Measurements from ENCODE around the gene BSDC1. TPM values are rescaled to one million over a fixed set of nuclear protein-coding genes. Genes with fewer than 3 reads are reported as not detected.

The BSDC1 gene
- total and polyA plus RNA-seq, 2 experiments from 2014 or later = 22.7 to 50.7 TPM

DNA sequence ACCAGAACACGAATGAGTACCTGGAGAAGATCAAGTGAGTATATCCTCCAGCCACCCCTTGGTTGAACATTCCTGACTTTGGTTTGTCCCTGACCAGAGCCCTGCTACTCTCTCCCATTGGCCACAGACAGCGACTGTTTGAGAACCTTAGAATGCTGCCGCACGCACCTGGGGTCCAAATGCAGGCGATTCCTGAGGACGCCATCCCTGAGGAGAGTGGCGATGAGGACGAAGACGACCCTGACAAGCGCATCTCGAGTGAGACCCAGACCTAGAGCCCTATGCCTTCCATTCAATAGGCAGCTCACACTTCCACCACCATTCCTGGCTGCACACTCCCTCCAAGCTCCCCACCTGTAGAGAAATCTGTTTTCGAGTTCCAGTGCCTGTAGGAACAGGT lies 62.7 kb downstream of the BSDC1 start:
- H3K4me2 ChIP-seq = no peak overlapping the region
- H3K27me3 ChIP-seq (ENCODE audit: insufficient read depth) = peaks cover under 1% of the 10 kb centered on the region; the same call in 1 of the 2 replicates
- peaks cover 5% of the 10 kb centered on the region for H3K36me3 ChIP-seq (ENCODE audit: insufficient read depth)
- no peak overlapping the region for H2AFZ ChIP-seq
- peaks cover 27% of the 10 kb centered on the region for H3K4me1 ChIP-seq (ENCODE audit: insufficient read depth)
- peaks cover 18% of the 10 kb centered on the region for H3K79me2 ChIP-seq (replicated peaks; ENCODE audit: insufficient read depth)
- TF ChIP-seq, protein P1, sequence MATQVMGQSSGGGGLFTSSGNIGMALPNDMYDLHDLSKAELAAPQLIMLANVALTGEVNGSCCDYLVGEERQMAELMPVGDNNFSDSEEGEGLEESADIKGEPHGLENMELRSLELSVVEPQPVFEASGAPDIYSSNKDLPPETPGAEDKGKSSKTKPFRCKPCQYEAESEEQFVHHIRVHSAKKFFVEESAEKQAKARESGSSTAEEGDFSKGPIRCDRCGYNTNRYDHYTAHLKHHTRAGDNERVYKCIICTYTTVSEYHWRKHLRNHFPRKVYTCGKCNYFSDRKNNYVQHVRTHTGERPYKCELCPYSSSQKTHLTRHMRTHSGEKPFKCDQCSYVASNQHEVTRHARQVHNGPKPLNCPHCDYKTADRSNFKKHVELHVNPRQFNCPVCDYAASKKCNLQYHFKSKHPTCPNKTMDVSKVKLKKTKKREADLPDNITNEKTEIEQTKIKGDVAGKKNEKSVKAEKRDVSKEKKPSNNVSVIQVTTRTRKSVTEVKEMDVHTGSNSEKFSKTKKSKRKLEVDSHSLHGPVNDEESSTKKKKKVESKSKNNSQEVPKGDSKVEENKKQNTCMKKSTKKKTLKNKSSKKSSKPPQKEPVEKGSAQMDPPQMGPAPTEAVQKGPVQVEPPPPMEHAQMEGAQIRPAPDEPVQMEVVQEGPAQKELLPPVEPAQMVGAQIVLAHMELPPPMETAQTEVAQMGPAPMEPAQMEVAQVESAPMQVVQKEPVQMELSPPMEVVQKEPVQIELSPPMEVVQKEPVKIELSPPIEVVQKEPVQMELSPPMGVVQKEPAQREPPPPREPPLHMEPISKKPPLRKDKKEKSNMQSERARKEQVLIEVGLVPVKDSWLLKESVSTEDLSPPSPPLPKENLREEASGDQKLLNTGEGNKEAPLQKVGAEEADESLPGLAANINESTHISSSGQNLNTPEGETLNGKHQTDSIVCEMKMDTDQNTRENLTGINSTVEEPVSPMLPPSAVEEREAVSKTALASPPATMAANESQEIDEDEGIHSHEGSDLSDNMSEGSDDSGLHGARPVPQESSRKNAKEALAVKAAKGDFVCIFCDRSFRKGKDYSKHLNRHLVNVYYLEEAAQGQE (IDR thresholded peaks at IDR 0.05; ENCODE audit: unreplicated experiment) = no peak
- Mint-ChIP-seq H3K4me1 (peaks cover 32% of the 10 kb centered on the region), H3K27ac (peak overlapping the region; percentile 80), H3K9me3 (peaks cover 5% of the 10 kb centered on the region; the same call in 2 of the 3 replicates), H3K36me3 (ENCODE audit: low read depth) (peaks cover 79% of the 10 kb centered on the region), H3K27me3 (ENCODE audit: insufficient read depth, low read depth, poor library complexity) (peaks cover 37% of the 10 kb centered on the region), H3K4me3 (peak overlapping the region; percentile 45; the same call in 1 of the 3 replicates)
- peaks cover 35% of the 10 kb centered on the region for H3F3A ChIP-seq (replicated peaks; ENCODE audit: low read depth)
- H4K20me1 ChIP-seq (replicated peaks; ENCODE audit: insufficient read depth) = peaks cover 40% of the 10 kb centered on the region
- no peak overlapping the region for H3K4me3 ChIP-seq
- no peak for DNase-seq (ENCODE audit: low spot score)
- H3K9me2 ChIP-seq (ENCODE audit: insufficient read depth) = no peaks in the 10 kb centered on the region
- ATAC-seq = no peak
- H3K27ac ChIP-seq (ENCODE audit: low read depth) = peak overlapping the region; percentile 90

DNA sequence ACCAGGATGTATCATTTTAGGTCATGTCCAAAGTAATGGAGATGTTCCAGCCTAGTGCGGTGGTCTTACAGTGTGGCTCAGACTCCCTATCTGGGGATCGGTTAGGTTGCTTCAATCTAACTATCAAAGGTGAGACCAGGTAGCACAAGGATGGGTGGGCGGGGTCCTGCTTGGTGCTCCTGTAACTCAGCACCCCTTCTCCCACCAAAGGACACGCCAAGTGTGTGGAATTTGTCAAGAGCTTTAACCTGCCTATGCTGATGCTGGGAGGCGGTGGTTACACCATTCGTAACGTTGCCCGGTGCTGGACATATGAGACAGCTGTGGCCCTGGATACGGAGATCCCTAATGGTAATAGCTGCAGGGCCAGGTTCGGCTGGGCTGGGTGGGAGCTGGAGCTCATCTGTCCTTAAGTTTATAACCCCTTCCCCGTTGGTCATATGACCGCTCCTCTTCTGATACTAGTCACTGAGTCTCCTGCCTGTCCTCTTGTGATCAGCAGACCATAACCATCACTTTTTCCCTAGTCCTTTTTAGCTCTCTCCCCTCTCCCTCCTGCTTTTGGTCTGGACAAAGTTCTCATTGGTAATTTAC lies 63.6 kb downstream of the BSDC1 start:
- Mint-ChIP-seq H3K4me3 (no peak overlapping the region; the same call in 2 of the 3 replicates), H3K27me3 (ENCODE audit: insufficient read depth, low read depth, poor library complexity) (peaks cover 36% of the 10 kb centered on the region), H3K27ac (no peak overlapping the region), H3K36me3 (ENCODE audit: low read depth) (peaks cover 82% of the 10 kb centered on the region), H3K4me1 (peaks cover 32% of the 10 kb centered on the region), H3K9me3 (peaks cover 5% of the 10 kb centered on the region; the same call in 2 of the 3 replicates)
- Histone ChIP-seq H3K4me2 (no peak overlapping the region), H2AFZ (no peak overlapping the region), H4K20me1 (replicated peaks; ENCODE audit: insufficient read depth) (peaks cover 40% of the 10 kb centered on the region), H3K4me3 (no peak overlapping the region), H3F3A (replicated peaks; ENCODE audit: low read depth) (peaks cover 35% of the 10 kb centered on the region), H3K27me3 (ENCODE audit: insufficient read depth) (no peaks in the 10 kb centered on the region), H3K79me2 (replicated peaks; ENCODE audit: insufficient read depth) (peaks cover 18% of the 10 kb centered on the region), H3K4me1 (ENCODE audit: insufficient read depth) (peaks cover 26% of the 10 kb centered on the region), H3K36me3 (ENCODE audit: insufficient read depth) (peaks cover 9% of the 10 kb centered on the region), H3K27ac (ENCODE audit: low read depth) (no peak overlapping the region), H3K9me2 (ENCODE audit: insufficient read depth) (no peaks in the 10 kb centered on the region)
- DNase-seq (ENCODE audit: low spot score) (no peak), ATAC-seq (no peak)
- TF ChIP-seq NANOG (IDR thresholded peaks at IDR 0.05; ENCODE audit: borderline replicate concordance) = no peak
- TF ChIP-seq, protein P2, sequence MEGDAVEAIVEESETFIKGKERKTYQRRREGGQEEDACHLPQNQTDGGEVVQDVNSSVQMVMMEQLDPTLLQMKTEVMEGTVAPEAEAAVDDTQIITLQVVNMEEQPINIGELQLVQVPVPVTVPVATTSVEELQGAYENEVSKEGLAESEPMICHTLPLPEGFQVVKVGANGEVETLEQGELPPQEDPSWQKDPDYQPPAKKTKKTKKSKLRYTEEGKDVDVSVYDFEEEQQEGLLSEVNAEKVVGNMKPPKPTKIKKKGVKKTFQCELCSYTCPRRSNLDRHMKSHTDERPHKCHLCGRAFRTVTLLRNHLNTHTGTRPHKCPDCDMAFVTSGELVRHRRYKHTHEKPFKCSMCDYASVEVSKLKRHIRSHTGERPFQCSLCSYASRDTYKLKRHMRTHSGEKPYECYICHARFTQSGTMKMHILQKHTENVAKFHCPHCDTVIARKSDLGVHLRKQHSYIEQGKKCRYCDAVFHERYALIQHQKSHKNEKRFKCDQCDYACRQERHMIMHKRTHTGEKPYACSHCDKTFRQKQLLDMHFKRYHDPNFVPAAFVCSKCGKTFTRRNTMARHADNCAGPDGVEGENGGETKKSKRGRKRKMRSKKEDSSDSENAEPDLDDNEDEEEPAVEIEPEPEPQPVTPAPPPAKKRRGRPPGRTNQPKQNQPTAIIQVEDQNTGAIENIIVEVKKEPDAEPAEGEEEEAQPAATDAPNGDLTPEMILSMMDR (conservative IDR thresholded peaks at IDR 0.05; ENCODE audit: low read depth in 2 of 2) = no peak
- no peak for TF ChIP-seq EZH2phosphoT487 (IDR thresholded peaks at IDR 0.05; ENCODE audit: unreplicated experiment)
- TF ChIP-seq, protein P1 (IDR thresholded peaks at IDR 0.05; ENCODE audit: unreplicated experiment) = no peak
- no peak for TF ChIP-seq JUNB (IDR thresholded peaks at IDR 0.05; ENCODE audit: unreplicated experiment)

All from GM23338 (cell line).